PC-9 (cell line): ENCODE data around the gene ATP1B1. TPM values are rescaled to one million over a fixed set of nuclear protein-coding genes. Genes with fewer than 3 reads are reported as not detected.

Source experiments
- BruUV-seq: library from RNA; stranded (reverse); fragments of 400-500 nt; replicated peaks from 2 replicates; lab custom pipeline; 2021; lab: Mats Ljungman, UMichigan
- CTCF ChIA-PET: fragments of 300-600 bp; sonication (Branson Sonifier 250); formaldehyde crosslinking; loops from one replicate; lab custom pipeline; 2022; ENCODE audit warnings: antibody characterized with exemption; lab: Charles Lee
- POLR2A ChIA-PET: fragments of 300-600 bp; sonication (Branson Sonifier 250); formaldehyde crosslinking; loops from one replicate; lab custom pipeline; 2022; ENCODE audit warnings: antibody characterized with exemption; ENCODE audit not compliant: unreplicated experiment; lab: Charles Lee
- DNase-seq, 2 experiments: peaks; one replicate each; pipeline versions ENCODE4 v3.0.0 to v3.0.0-alpha.2; 2015 to 2022; ENCODE audit warnings: mixed read lengths in 1 of 2
- H2AFZ ChIP-seq: fragments of 200-600 bp; sonication (generic); 2 replicates; pipeline ENCODE4 v1.8.1; 2017; ENCODE audit warnings: antibody characterized with exemption
- H3F3A ChIP-seq: fragments of 200-600 bp; sonication (generic); 2 replicates; pipeline ENCODE4 v1.8.1; 2017; ENCODE audit warnings: antibody characterized with exemption, mild to moderate bottlenecking, low read depth; ENCODE audit not compliant: insufficient read depth
- H3K27ac ChIP-seq: fragments of 200-600 bp; sonication (generic); 2 replicates; pipeline ENCODE4 v1.6.1; 2016; ENCODE audit warnings: mixed run types
- H3K27me3 ChIP-seq: fragments of 200-600 bp; sonication (generic); 2 replicates; pipeline ENCODE4 v1.6.1; 2016; ENCODE audit warnings: low read depth, mixed run types; ENCODE audit not compliant: insufficient read depth
- H3K36me3 ChIP-seq: fragments of 200-600 bp; sonication (generic); 2 replicates; pipeline ENCODE4 v1.6.1; 2016; ENCODE audit warnings: low read depth, mixed run types
- H3K4me1 ChIP-seq: fragments of 200-600 bp; sonication (generic); replicated peaks from 2 replicates; pipeline ENCODE4 v1.6.1; 2016; ENCODE audit warnings: mixed run types; ENCODE audit not compliant: insufficient read depth
- H3K4me2 ChIP-seq: fragments of 200-600 bp; sonication (generic); 2 replicates; pipeline ENCODE4 v1.6.1; 2017; ENCODE audit warnings: mixed run types
- H3K4me3 ChIP-seq: fragments of 200-600 bp; sonication (generic); 2 replicates; pipeline ENCODE4 v1.6.1; 2016; ENCODE audit warnings: mixed run types
- H3K79me2 ChIP-seq: fragments of 200-600 bp; sonication (generic); 2 replicates; pipeline ENCODE4 v1.6.1; 2017; ENCODE audit warnings: low read depth, mixed run types
- H3K9me2 ChIP-seq: fragments of 200-600 bp; sonication (generic); 2 replicates; pipeline ENCODE4 v1.8.1; 2017; ENCODE audit warnings: mild to moderate bottlenecking; ENCODE audit not compliant: insufficient read depth
- H3K9me3 ChIP-seq: fragments of 200-600 bp; sonication (generic); 2 replicates; pipeline ENCODE4 v1.8.1; 2016; ENCODE audit warnings: low read depth; ENCODE audit not compliant: insufficient read depth
- H4K20me1 ChIP-seq: fragments of 200-600 bp; sonication (generic); 2 replicates; pipeline ENCODE4 v1.8.1; 2017; ENCODE audit not compliant: insufficient read depth
- CTCF ChIP-seq: fragments of 200-600 bp; sonication (generic); conservative IDR thresholded peaks from 2 replicates; pipeline ENCODE4 v1.6.1; 2017; ENCODE audit warnings: mixed run types, antibody characterized with exemption, mild to moderate bottlenecking, moderate library complexity
- EZH2 ChIP-seq: fragments of 200-600 bp; sonication (generic); IDR thresholded peaks from 2 replicates; pipeline ENCODE4 v1.8.0; 2017; ENCODE audit warnings: antibody characterized with exemption, low read depth
- intact Hi-C: fragments of 100-400 bp; cut with micrococcal nuclease; formaldehyde crosslinking; loops from one replicate; pipeline ENCODE4 v1.10.0; 2022; ENCODE audit not compliant: unreplicated experiment
- total RNA-seq: library from RNA; stranded (reverse); gene quantifications from 2 replicates; pipeline ENCODE4 v1.2.3, GENCODE V29; 2021

Gene ATP1B1
- total RNA-seq, 1 experiment from 2014 or later = 110 TPM

- no peaks in the 10 kb centered on the region for H4K20me1 ChIP-seq
- peaks cover 55% of the 10 kb centered on the region for H3K4me1 ChIP-seq
- no TSS peak for BruUV-seq
- no peak for DNase-seq
- intact Hi-C loops = no loop called here
- H3K27me3 ChIP-seq = no peaks in the 10 kb centered on the region
- H3K27ac ChIP-seq = peak overlapping the region; percentile 83
- H3K9me2 ChIP-seq = no peaks in the 10 kb centered on the region
- H3F3A ChIP-seq = peaks cover 48% of the 10 kb centered on the region
- ChIA-PET POLR2A (interaction anchor here (0.5 to 0.6 kb wide), 2 partner anchors 210 to 410 kb away, joined by 3 to 7 read pairs; no protein-coding TSS in a partner anchor), CTCF (no interaction called here)
- peaks cover 99% of the 10 kb centered on the region for H3K79me2 ChIP-seq
- peaks cover 38% of the 10 kb centered on the region for H3K36me3 ChIP-seq
- no peak overlapping the region for H2AFZ ChIP-seq
- H3K9me3 ChIP-seq = no peaks in the 10 kb centered on the region
- H3K4me3 ChIP-seq = peak overlapping the region; percentile 99; the same call in 1 of the 2 replicates
- TF ChIP-seq CTCF (no peak), EZH2 (no peak)
- H3K4me2 ChIP-seq = peak overlapping the region; percentile 94
Measured at GRCh38 chr1:169111472-169111871, 5.0 kb downstream of the ATP1B1 start.

GRCh38 chr1:169112241-169112640, 5.8 kb downstream of the ATP1B1 start:
- peaks cover 99% of the 10 kb centered on the region for H3K79me2 ChIP-seq
- H3K4me3 ChIP-seq = no peak overlapping the region
- H3K27ac ChIP-seq = peak overlapping the region; percentile 83
- H3K9me2 ChIP-seq = no peaks in the 10 kb centered on the region
- H3K4me1 ChIP-seq = peaks cover 59% of the 10 kb centered on the region
- TF ChIP-seq CTCF = no peak
- TF ChIP-seq EZH2 = no peak
- ChIA-PET POLR2A (no interaction called here), CTCF (no interaction called here)
- H3K27me3 ChIP-seq = no peaks in the 10 kb centered on the region
- H3K4me2 ChIP-seq = peak overlapping the region; percentile 94
- no TSS peak for BruUV-seq
- DNase-seq = no peak
- H3K9me3 ChIP-seq = no peaks in the 10 kb centered on the region
- peaks cover 46% of the 10 kb centered on the region for H3K36me3 ChIP-seq
- no peak overlapping the region for H2AFZ ChIP-seq
- no peaks in the 10 kb centered on the region for H4K20me1 ChIP-seq
- intact Hi-C loops = loop anchor here (2.0 kb wide), 1 partner anchor 483 kb away; no protein-coding TSS in a partner anchor
- H3F3A ChIP-seq = peaks cover 51% of the 10 kb centered on the region

GRCh38 chr1:169113613-169114119, 7.2 kb downstream of the ATP1B1 start:
- H3K36me3 ChIP-seq = peaks cover 58% of the 10 kb centered on the region

More at GRCh38 chr1:169113613-169114119, 7.2 kb downstream of the ATP1B1 start:
- H3K9me3 ChIP-seq = no peaks in the 10 kb centered on the region
- H3K4me2 ChIP-seq = peak overlapping the region; percentile 94
- DNase-seq = peak; percentile 71 to 95
- CTCF ChIA-PET = no interaction called here
- no peaks in the 10 kb centered on the region for H3K27me3 ChIP-seq
- intact Hi-C loops = loop anchor here (2.0 kb wide), 1 partner anchor 485 kb away; no protein-coding TSS in a partner anchor
- TF ChIP-seq EZH2 (no peak), CTCF (no peak)
- BruUV-seq = no TSS peak
- peaks cover 99% of the 10 kb centered on the region for H3K79me2 ChIP-seq
- H3K27ac ChIP-seq = peak overlapping the region; percentile 83
- peaks cover 72% of the 10 kb centered on the region for H3K4me1 ChIP-seq
- H2AFZ ChIP-seq = no peak overlapping the region
- H4K20me1 ChIP-seq = no peaks in the 10 kb centered on the region
- peaks cover 44% of the 10 kb centered on the region for H3F3A ChIP-seq
- H3K4me3 ChIP-seq = peak overlapping the region; percentile 20; the same call in 1 of the 2 replicates
- POLR2A ChIA-PET = no interaction called here
- no peaks in the 10 kb centered on the region for H3K9me2 ChIP-seq
